HEK293 (cell line): ENCODE results near the gene BCL6.

Experiments
- CTCF ChIA-PET: fragments of 350-600 bp; formaldehyde crosslinking; extraction: SDS; loops from one replicate; lab custom pipeline; 2021; ENCODE audit warnings: antibody characterized with exemption; lab: Yijun Ruan, JAX
- POLR2A ChIA-PET: fragments of 300-600 bp; formaldehyde crosslinking; extraction: SDS; loops from one replicate; lab custom pipeline; 2020; ENCODE audit warnings: antibody characterized with exemption, inconsistent platforms; lab: Yijun Ruan, JAX
- H3K27ac ChIP-seq: fragments of 200-500 bp; sonication (Bioruptor generic); 2 replicates; pipeline ENCODE4 v1.5.1; 2014; ENCODE audit warnings: low read depth, low read length, control low read depth, inconsistent platforms; ENCODE audit errors: extremely low read depth
- H3K36me3 ChIP-seq, 2 experiments: fragments of 200-500 bp in 1 of 2; sonication (Bioruptor generic) in 1 of 2; 1 replicate in 1 of 2; 2 replicates in 1 of 2; pipeline ENCODE4 v1.5.1; 2014 to 2017; ENCODE audit warnings: inconsistent platforms in 2 of 2, low read length in 2 of 2; ENCODE audit not compliant: control insufficient read depth in 2 of 2, insufficient read depth in 1 of 2
- H3K4me1 ChIP-seq: fragments of 200-500 bp; sonication (Bioruptor generic); 2 replicates; pipeline ENCODE4 v1.5.1; 2014; ENCODE audit warnings: mild to moderate bottlenecking, low read length, inconsistent platforms; ENCODE audit not compliant: control insufficient read depth, insufficient read depth
- H3K4me3 ChIP-seq: 2 replicates; pipeline ENCODE4 v1.5.1; 2011; ENCODE audit warnings: low read depth, mild to moderate bottlenecking, control low read depth, low read length, moderate library complexity
- H3K9me3 ChIP-seq: fragments of 200-500 bp; sonication (Bioruptor generic); 2 replicates; pipeline ENCODE4 v1.5.1; 2014; ENCODE audit warnings: low read depth, low read length, inconsistent platforms; ENCODE audit not compliant: control insufficient read depth, insufficient read depth
- ELK4 ChIP-seq: IDR thresholded peaks from 2 replicates; pipeline ENCODE4 v1.6.1; 2011; ENCODE audit warnings: mild to moderate bottlenecking, low read depth, low read length, borderline replicate concordance
- HIC1 ChIP-seq: fragments of 450-650 bp; formaldehyde crosslinking; IDR thresholded peaks from 2 replicates; pipeline ENCODE4 v1.5.1; 2016; ENCODE audit warnings: missing biosample characterization, missing genetic modification characterization
- IKZF3 ChIP-seq: fragments of 450-650 bp; IDR thresholded peaks from 2 replicates; pipeline ENCODE4 v1.5.0; 2018; ENCODE audit warnings: missing biosample characterization, mild to moderate bottlenecking, missing genetic modification characterization, moderate library complexity
- KLF1 ChIP-seq: fragments of 450-650 bp; formaldehyde crosslinking; IDR thresholded peaks from 2 replicates; pipeline ENCODE4 v1.5.1; 2016; ENCODE audit warnings: missing biosample characterization, missing genetic modification characterization
- KLF9 ChIP-seq: fragments of 450-650 bp; formaldehyde crosslinking; IDR thresholded peaks from 2 replicates; pipeline ENCODE4 v1.5.1; 2016; ENCODE audit warnings: missing biosample characterization, missing genetic modification characterization, low read depth
- PBX3 ChIP-seq: sonication (generic); formaldehyde crosslinking; IDR thresholded peaks from 2 replicates; pipeline ENCODE4 v1.8.1; 2022; ENCODE audit warnings: mild to moderate bottlenecking, moderate library complexity, missing genetic modification reagents
- PRDM10 ChIP-seq: fragments of 450-650 bp; formaldehyde crosslinking; IDR thresholded peaks from 2 replicates; pipeline ENCODE4 v1.5.1; 2016; ENCODE audit warnings: missing biosample characterization, missing genetic modification characterization
- RBAK ChIP-seq: fragments of 450-650 bp; formaldehyde crosslinking; IDR thresholded peaks from 2 replicates; pipeline ENCODE4 v1.5.1; 2016; ENCODE audit warnings: missing biosample characterization, missing genetic modification characterization
- YY1 ChIP-seq: fragments of 450-650 bp; formaldehyde crosslinking; IDR thresholded peaks from 2 replicates; pipeline ENCODE4 v1.5.1; 2018; ENCODE audit warnings: missing biosample characterization, missing genetic modification characterization
- ZBTB49 ChIP-seq: fragments of 450-650 bp; formaldehyde crosslinking; IDR thresholded peaks from 2 replicates; pipeline ENCODE4 v1.5.1; 2016; ENCODE audit warnings: missing biosample characterization, missing genetic modification characterization, low read depth
- ZNF514 ChIP-seq: fragments of 450-650 bp; formaldehyde crosslinking; IDR thresholded peaks from 2 replicates; pipeline ENCODE4 v1.5.1; 2016; ENCODE audit warnings: missing biosample characterization, missing genetic modification characterization
- ZNF529 ChIP-seq: fragments of 450-650 bp; formaldehyde crosslinking; IDR thresholded peaks from 2 replicates; pipeline ENCODE4 v1.5.1; 2017; ENCODE audit warnings: missing genetic modification characterization, missing biosample characterization; ENCODE audit not compliant: insufficient replicate concordance
- ZNF530 ChIP-seq: fragments of 450-650 bp; formaldehyde crosslinking; IDR thresholded peaks from 2 replicates; pipeline ENCODE4 v1.5.1; 2016; ENCODE audit warnings: low read depth, missing biosample characterization, missing genetic modification characterization
- ZNF561 ChIP-seq: fragments of 450-650 bp; IDR thresholded peaks from 2 replicates; pipeline ENCODE4 v1.5.1; 2018; ENCODE audit warnings: missing biosample characterization, missing genetic modification characterization, borderline replicate concordance
- ZNF623 ChIP-seq: fragments of 450-650 bp; formaldehyde crosslinking; IDR thresholded peaks from 2 replicates; pipeline ENCODE4 v1.5.1; 2016; ENCODE audit warnings: missing biosample characterization, missing genetic modification characterization
- ZNF692 ChIP-seq: fragments of 450-650 bp; formaldehyde crosslinking; IDR thresholded peaks from 2 replicates; pipeline ENCODE4 v1.5.1; 2016; ENCODE audit warnings: missing biosample characterization, missing genetic modification characterization
- ZNF776 ChIP-seq: fragments of 450-650 bp; formaldehyde crosslinking; IDR thresholded peaks from 2 replicates; pipeline ENCODE4 v1.5.0; 2017; ENCODE audit warnings: missing biosample characterization, missing genetic modification characterization, borderline replicate concordance
- ZNF792 ChIP-seq: fragments of 450-650 bp; formaldehyde crosslinking; IDR thresholded peaks from 2 replicates; pipeline ENCODE4 v1.5.1; 2016; ENCODE audit warnings: missing biosample characterization, missing genetic modification characterization
- ZSCAN5A ChIP-seq: fragments of 450-650 bp; formaldehyde crosslinking; IDR thresholded peaks from 2 replicates; pipeline ENCODE4 v1.5.1; 2016; ENCODE audit warnings: missing biosample characterization, missing genetic modification characterization

BCL6 gene

GRCh38 chr3:187741403-187742350 is 3.6 kb downstream of the BCL6 start:
- ChIA-PET POLR2A (no interaction called here), CTCF (interaction anchor here (0.6 to 5.7 kb wide), 27 partner anchors 8 to 1516 kb away, joined by 3 to 205 read pairs (median 4); no protein-coding TSS in a partner anchor)
- no peaks in the 10 kb centered on the region for H3K4me1 ChIP-seq
- peak overlapping the region; percentile 49 for H3K4me3 ChIP-seq
- no peaks in the 10 kb centered on the region for H3K36me3 ChIP-seq
- peak overlapping the region; percentile 38; the same call in 1 of the 2 replicates for H3K27ac ChIP-seq
- H3K9me3 ChIP-seq, result no peaks in the 10 kb centered on the region
- TF ChIP-seq HIC1 (tag by site-specific recombination) (peak; percentile 43; the same call in 1 of the 2 replicates), ZBTB49 (no peak), ZNF529 (tag by site-specific recombination) (no peak), RBAK (tag by site-specific recombination) (no peak), ZNF792 (tag by site-specific recombination) (no peak), ELK4 (no peak), ZSCAN5A (no peak), ZNF623 (tag by site-specific recombination) (no peak), PRDM10 (tag by site-specific recombination) (peak; percentile 69), ZNF514 (tag by site-specific recombination) (no peak), YY1 (peak; percentile 45; the same call in 1 of the 2 replicates), KLF9 (tag by site-specific recombination) (peak; percentile 40), ZNF776 (tag by site-specific recombination) (no peak), ZNF561 (no peak), ZNF530 (no peak), KLF1 (tag by site-specific recombination) (no peak), PBX3 (CRISPR knock-in tag) (no peak), IKZF3 (no peak), ZNF692 (tag by site-specific recombination) (peak; percentile 40; the same call in 1 of the 2 replicates)
